HG02610 (cell line): Measurements from ENCODE around the gene GBP5.
"Not testable (repeated sequence)": the region's sequence is repeated elsewhere in the genome, so short reads cannot be mapped to it uniquely, and the experiment has no call there.

Source experiments
- ATAC-seq: cut with Tn5 transposase; IDR thresholded peaks from one replicate; pipeline ENCODE4 v1.9.1; 2021; ENCODE audit warnings: mild to moderate bottlenecking, moderate library complexity; ENCODE audit not compliant: unreplicated experiment

The GBP5 gene

GRCh38 chr1:89284078-89284763, 11.6 kb upstream of the GBP5 start:
- not testable (repeated sequence) for ATAC-seq

GRCh38 chr1:89280766-89281165, 8.1 kb upstream of the GBP5 start:
- ATAC-seq = no peak

- ATAC-seq = peak; percentile 52
These were observed 6.4 kb upstream of the GBP5 start for GRCh38 chr1:89279011-89279466.

- ATAC-seq = peak; percentile 40
These were observed 5.1 kb upstream of the GBP5 start for GRCh38 chr1:89277725-89278124.

- ATAC-seq = no peak
These were observed 4.0 kb upstream of the GBP5 start for GRCh38 chr1:89276690-89277089.

- ATAC-seq = peak; percentile 35
These were observed 1.8 kb upstream of the GBP5 start for GRCh38 chr1:89274411-89274857.

- ATAC-seq = no peak
These were observed 691 bp upstream of the GBP5 start for GRCh38 chr1:89273324-89273778.

- ATAC-seq = no peak
These were observed 1.2 kb downstream of the GBP5 start for GRCh38 chr1:89271341-89272015.

GRCh38 chr1:89270423-89270822, 2.2 kb downstream of the GBP5 start:
- no peak for ATAC-seq

GRCh38 chr1:89269277-89269676, 3.4 kb downstream of the GBP5 start:
- no peak for ATAC-seq

GRCh38 chr1:89262643-89263042, 10.0 kb downstream of the GBP5 start:
- ATAC-seq = no peak

GRCh38 chr1:89261926-89262515, 10.6 kb downstream of the GBP5 start:
- ATAC-seq = no peak

GRCh38 chr1:89260566-89261255, 11.9 kb downstream of the GBP5 start:
- no peak for ATAC-seq

GRCh38 chr1:89260042-89260441, 12.6 kb downstream of the GBP5 start:
- no peak for ATAC-seq

- no peak for ATAC-seq
These were observed 13.2 kb downstream of the GBP5 start for GRCh38 chr1:89259283-89259971.

- no peak for ATAC-seq
These were observed 15.6 kb downstream of the GBP5 start for GRCh38 chr1:89257041-89257440.

- not testable (repeated sequence) for ATAC-seq
These were observed 17.1 kb downstream of the GBP5 start for GRCh38 chr1:89255581-89255980.

GRCh38 chr1:89254658-89255287, 17.9 kb downstream of the GBP5 start:
- ATAC-seq = no peak

- no peak for ATAC-seq
These were observed 29.6 kb downstream of the GBP5 start for GRCh38 chr1:89243046-89243445.
